HG02973 (cell line): ENCODE measurements around the gene PLCH2.
A peak's percentile ranks its signal among the peaks of the same experiment; 100 is the strongest.

Experiments
- ATAC-seq: cut with Tn5 transposase; IDR thresholded peaks from one replicate; pipeline ENCODE4 v1.9.1; 2021; ENCODE audit warnings: moderate library complexity; ENCODE audit not compliant: unreplicated experiment

The PLCH2 gene

GRCh38 chr1:2510366-2511155, 34.5 kb downstream of the PLCH2 start:
- ATAC-seq, result no peak

- no peak for ATAC-seq
Measured at GRCh38 chr1:2512862-2513421, 36.9 kb downstream of the PLCH2 start.

DNA sequence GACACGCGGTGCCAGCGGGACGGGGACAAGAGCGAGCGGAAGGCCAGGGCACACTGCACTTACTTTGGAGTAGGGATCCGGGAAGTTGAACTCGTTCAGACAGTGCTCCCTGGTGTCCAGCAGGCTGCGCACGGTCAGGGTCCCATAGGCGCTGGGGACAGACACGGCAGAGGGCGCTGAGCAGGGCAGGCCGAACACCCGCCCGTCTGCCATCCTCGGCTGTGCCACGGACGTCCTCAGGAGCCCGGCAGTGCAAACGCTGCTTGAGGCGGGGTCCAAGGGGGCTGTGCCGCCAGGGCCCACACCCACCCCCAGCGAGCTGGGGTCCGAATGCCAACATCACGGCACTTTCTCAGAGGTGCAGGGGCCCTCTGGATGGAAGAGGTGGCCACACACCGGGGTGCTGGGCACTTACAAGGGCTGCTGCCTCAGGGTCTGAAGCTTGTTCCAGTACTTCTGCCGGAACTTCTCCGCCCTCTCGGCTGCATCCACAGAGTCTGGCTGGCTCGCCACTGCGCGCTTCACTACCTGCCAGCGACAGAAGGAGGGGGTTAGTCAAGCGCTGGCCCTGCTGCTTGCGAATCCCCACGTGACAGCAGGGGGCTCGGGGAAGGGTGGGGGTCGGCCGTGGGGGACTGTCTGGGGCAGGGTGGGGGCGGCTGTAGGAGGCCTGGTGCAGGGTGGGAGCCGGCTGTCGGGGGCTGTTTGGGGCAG, 38.0 kb downstream of the PLCH2 start:
- no peak for ATAC-seq

GRCh38 chr1:2514863-2515762, 39.0 kb downstream of the PLCH2 start:
- ATAC-seq, result no peak

- ATAC-seq, result no peak
Measured at GRCh38 chr1:2515763-2516080, 39.6 kb downstream of the PLCH2 start.

DNA sequence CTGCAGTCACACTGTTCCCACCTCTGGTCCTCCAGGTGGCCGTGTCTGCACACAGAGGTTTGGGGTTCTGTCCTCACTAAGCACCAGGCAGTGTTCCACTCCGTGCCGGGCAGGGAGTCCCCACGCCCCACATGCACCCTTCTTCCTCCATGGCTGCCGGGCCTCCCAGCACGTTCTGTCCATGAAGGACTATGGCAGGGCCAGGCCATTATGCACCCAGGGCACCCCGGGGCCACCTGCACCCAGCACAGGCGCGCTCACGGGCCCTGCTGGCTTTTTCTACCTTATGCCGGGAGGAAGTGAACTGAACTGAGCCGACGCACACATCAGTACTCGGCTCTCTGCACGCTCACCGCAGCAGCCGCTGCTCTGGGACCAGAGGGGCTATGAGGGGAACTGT, 40.0 kb downstream of the PLCH2 start:
- ATAC-seq, result no peak

DNA sequence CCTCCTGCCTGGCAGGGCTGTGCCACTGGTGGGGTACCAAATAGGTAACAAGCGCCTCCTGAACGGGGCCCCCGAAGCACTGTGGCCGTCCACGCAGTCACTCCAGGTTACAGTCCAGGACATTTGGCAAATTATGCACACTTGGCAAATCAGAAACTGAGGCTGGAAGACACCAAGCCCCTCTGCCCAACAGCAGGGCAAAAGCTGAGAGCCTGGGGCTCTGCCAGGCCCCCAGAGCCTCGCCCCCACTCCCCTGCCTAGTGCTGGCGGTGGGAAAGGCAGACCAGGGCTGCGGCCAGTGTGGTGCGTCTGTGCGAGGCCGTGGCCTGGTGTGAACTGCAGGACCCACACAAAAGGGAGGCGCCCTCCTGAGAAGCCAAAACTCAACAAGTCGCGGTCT, 40.9 kb downstream of the PLCH2 start:
- no peak for ATAC-seq

- no peak for ATAC-seq
Measured at GRCh38 chr1:2517966-2518365, 41.9 kb downstream of the PLCH2 start.

DNA sequence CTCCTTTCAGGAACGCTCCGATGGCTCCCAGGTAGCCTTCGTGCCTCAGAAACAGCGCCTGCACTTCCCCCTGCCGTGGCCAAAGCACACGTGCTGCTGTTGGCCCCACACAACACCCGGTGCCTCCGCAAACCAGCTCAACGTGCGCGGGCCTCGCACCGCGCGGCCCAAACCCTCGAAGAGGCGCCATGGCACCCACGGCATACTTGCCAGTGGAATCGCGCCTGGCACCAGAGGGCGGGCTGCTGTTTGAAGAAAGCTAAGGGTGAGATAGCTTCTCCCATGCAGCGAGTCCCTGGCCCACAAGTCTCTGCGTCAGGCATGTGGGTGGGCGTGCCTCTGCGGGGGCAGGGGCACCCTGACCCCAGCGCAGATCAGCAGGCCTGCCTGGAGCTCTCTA, 42.4 kb downstream of the PLCH2 start:
- ATAC-seq, result no peak

- no peak for ATAC-seq
Measured at GRCh38 chr1:2519029-2519685, 43.1 kb downstream of the PLCH2 start.

DNA sequence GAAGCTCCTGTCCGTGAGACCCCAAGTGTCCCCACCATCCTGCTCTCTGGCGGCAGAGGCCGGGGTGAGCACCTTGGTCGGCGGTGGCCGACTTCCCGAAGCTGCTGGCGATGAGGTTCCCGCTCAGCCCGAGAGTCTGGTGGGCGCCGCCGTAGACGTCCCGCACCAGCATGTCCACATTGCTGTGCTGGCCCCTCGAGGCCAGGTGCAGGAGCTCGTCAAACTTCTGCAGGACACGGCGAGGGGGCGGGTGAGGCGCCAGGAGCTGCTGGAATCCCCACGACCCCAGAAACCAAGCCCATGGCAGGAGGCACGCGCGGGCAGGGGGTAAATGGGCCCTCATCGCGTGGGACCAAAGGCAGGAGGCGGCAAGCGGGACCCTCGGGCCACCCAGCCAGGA, 43.6 kb downstream of the PLCH2 start:
- ATAC-seq, result no peak

- no peak for ATAC-seq
Measured at GRCh38 chr1:2520206-2520605, 44.1 kb downstream of the PLCH2 start.

DNA sequence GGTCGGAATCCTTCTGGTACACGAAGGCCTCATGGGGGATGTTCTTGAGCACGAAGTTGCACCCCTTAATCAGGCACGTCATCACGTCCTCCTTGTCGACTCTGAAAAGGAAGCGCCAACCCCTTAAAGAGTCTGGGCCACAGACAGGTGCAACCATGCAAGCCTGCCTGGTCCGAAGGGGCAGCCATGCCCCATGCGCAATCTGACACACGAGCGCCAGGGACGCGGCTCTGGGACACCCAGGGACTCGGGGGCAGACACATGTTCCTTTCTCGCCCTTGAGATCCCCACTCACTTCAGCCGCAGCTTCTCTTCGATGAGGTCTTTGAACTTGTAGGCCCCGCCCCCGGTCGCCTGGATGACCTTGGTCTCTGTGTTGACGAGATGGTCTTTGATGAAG, 44.7 kb downstream of the PLCH2 start:
- no peak for ATAC-seq

- ATAC-seq, result no peak
Measured at GRCh38 chr1:2522230-2522629, 46.1 kb downstream of the PLCH2 start.

DNA sequence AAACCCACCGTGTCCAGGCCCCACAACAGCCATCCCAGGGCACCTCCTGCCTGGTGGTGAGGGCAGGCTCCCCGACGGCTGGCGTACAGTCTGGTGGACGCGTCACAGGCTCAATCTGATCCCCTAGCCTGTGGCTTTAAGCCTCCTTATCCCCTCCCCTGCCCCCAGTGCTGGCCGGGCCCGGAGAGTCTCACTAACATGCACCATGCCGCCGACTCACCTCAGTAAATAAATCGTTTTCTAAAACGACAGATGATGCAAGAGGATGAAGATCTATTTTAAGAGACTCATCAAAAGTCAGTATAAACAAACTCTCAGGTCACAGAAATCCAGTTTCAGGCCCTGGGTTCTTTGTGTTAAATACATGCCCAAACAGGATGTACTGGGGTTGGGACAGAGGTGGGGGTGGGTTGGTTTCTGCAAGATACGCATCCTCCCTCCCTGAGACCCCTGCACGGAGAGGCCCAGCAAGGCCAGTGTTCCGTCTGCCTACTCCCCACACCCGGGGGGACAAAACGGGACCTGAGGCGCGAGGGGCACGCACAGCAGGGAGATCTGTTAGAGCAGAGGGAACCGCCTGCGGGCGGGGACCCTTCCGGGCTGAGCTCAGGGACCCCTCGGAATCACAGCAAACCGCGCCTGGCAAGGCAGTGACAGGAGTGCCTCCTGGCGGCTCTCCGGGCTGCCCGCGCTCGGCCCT, 47.3 kb downstream of the PLCH2 start:
- ATAC-seq, result no peak

GRCh38 chr1:2523891-2524609, 48.0 kb downstream of the PLCH2 start:
- no peak for ATAC-seq

DNA sequence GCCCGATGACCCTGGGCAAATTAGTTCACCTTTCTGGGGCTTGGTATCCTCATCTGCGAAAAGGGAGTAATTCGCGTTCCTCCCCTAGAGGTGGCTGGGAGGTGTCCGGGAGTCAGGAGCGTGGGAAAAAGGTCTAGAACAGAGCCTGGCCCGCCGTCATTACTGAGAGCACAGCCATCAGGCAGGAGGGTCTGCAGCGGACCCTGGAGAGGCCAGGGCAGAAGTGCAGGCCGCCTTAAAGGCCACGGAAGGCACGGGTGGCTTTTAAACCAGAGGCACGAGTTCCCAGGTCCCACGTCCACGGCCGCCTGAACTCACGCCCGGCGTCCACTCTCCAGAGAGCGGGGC, 49.5 kb downstream of the PLCH2 start:
- no peak for ATAC-seq

DNA sequence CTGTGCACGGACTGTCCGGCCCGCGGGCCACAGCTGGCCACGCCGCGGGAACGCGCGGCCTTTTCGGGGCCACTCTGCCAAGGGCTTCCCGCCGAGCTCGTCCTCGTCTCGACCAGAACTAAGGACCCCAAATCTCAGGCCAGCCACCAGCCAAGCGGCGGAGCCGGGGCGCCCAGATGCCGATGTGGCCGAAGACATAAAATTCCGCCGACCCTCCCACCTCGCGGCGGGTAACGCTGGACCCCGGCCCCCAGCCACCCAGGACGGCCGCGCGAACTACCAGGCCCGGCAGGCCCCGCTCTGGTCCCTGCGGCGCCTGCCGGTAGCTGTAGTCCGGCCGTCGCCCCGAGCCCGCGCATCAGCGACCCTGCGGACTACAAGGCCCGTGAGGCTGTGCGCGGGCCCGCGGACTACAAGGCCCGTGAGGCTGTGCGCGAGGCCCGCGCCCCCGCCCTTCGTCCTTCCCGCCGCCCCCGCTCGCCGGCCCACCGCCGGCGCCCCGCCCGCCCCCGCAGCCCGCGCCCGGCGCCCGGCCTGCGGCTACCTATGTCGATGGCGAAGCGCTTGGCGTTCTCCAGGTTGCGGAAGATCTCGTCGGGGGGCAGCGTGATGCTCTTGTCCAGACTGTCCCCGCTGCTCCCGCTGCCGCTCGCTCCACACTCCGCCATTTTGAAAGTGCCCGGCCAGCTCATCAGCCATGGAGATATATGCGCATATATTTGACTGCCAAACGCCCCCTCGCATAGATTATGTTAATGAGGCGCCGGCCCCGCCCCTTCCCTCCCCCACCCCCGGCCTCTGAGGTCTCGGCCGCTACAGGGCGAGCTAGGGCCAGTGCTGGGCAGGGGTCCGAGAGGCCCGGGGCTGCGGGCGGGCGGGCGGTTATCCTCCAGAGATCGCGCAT, 50.1 kb downstream of the PLCH2 start, which contains the start of gene PANK4:
TSS of gene PANK4 (minus strand) at position 677 of the 904 bp plus-strand sequence. CDS start at position 668, 9 bp downstream.
- peak; percentile 77 for ATAC-seq
